SKM-1 treated with dmso at 0.1 percent for 144 hours (cell line): ENCODE data around the gene MALAT1.

Source experiments
- DNase-seq: peaks from one replicate; lab custom pipeline; 2025; ENCODE audit not compliant: unreplicated experiment; lab: John Stamatoyannopoulos, UW

MALAT1 gene

DNA sequence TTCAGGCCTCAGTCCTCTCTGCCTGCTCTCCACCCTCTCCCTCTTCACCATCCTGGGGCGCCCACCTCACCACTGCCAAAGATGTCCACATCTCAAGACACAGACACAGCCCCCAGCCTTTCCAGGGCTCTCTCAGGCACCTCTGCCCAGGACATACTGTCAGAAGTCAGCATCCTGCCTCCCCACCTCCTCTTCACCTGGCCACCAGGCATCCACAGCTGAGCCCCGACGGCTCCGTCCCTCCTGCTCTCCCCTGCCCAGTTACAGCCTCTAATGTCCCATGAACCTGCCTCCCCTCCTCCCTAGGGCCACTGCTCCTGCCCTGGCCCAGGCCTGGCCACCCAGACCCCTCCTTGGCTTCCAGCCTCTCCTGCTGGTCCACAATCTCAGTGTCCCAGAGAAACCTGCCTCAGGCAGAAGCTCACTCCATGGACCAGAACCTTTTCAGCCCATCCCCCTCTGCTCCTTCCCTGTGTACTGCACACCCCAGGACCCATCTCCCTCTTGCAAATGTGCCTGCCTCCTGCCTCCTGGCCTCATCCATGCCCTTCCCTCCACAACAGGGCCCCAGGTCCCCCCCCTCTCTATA, 56.1 kb downstream of the MALAT1 start:
- no peak for DNase-seq

DNA sequence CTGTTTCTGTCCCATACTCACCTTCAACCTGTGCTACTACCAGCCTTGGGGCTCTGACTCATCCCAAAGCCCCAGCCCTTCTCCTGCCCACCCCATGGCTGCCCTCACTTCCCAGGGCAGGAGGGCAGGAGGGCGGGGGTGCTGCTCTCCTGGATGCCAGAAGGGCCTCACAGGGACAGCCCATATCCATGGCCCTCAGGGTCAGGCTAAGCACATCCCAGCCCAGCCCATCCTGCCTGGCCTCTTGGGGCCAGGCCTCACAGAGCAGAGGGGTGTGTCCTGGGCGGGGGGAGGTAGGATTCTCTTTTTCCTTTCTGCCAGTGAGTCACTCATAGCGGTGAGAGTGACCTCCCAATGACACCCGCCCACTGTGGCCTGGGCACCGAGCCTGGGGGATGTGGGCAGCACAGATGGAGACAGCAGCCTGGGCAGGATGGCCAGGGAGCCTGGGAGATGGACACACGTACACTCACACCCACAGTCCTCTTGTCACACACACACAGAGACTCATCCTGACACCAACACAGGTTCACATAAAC, 56.9 kb downstream of the MALAT1 start:
- DNase-seq: peak; percentile 32
